ENCODE measurements around the gene RAMAC.
"Not testable (repeated sequence)": the region's sequence is repeated elsewhere in the genome, so short reads cannot be mapped to it uniquely, and the experiment has no call there.

GRCh38 chr15:83031234-83031633 is 45.2 kb downstream of the RAMAC start:
- TF ChIP-seq CTCF, POLR2A (IDR thresholded peaks at IDR 0.05): not testable (repeated sequence)
